Upper lobe of right lung (tissue), 1 donor: ENCODE measurements around the gene RABGEF1. TPM values are rescaled to one million over a fixed set of nuclear protein-coding genes. Genes with fewer than 3 reads are reported as not detected.
A peak's percentile ranks its signal among the peaks of the same experiment; 100 is the strongest.
"Not testable (repeated sequence)": the region's sequence is repeated elsewhere in the genome, so short reads cannot be mapped to it uniquely, and the experiment has no call there.

ENCODE experiments used
- ATAC-seq: fragments of 200-7000 bp; cut with Tn5 transposase; one replicate; pipeline ENCODE4 v1.9.1; 2020; ENCODE audit warnings: mild to moderate bottlenecking, moderate library complexity
- DNase-seq: peaks from one replicate; pipeline ENCODE4 v3.0.0-alpha.2; 2020
- H3K27ac ChIP-seq: fragments of 200-600 bp; one replicate; pipeline ENCODE4 v1.8.0; 2022
- H3K27me3 ChIP-seq: fragments of 200-600 bp; one replicate; pipeline ENCODE4 v1.8.0; 2022; ENCODE audit warnings: mild to moderate bottlenecking
- H3K36me3 ChIP-seq: fragments of 200-600 bp; one replicate; pipeline ENCODE4 v1.8.0; 2022
- H3K4me1 ChIP-seq: fragments of 200-600 bp; one replicate; pipeline ENCODE4 v1.8.0; 2022
- H3K4me3 ChIP-seq: fragments of 200-600 bp; one replicate; pipeline ENCODE4 v1.8.0; 2022; ENCODE audit warnings: mild to moderate bottlenecking
- H3K9me3 ChIP-seq: fragments of 200-600 bp; one replicate; pipeline ENCODE4 v1.8.0; 2022
- intact Hi-C: fragments of 100-400 bp; cut with DNase I; formaldehyde crosslinking; loops from one replicate; pipeline ENCODE4 v1.11.0; 2022
- total RNA-seq: library from RNA; stranded (reverse); fragmentation: NEBNext Ultra II Directional; extraction: Animal tissue kit (Norgen Biotek cat#: 25700); gene quantifications from one replicate; pipeline ENCODE4 v1.2.1, GENCODE V29; 2021
- TF ChIP-seq, protein P1 (sequence below): fragments of 200-600 bp; IDR thresholded peaks from one replicate; pipeline ENCODE4 v1.8.0; 2022; ENCODE audit warnings: antibody characterized with exemption
- donor health status: DM: no; HTN: yes; CAD: no; lungs with severe emphysema.

The RABGEF1 gene
- total RNA-seq, 1 donor from 2014 or later = 23.1 TPM

DNA sequence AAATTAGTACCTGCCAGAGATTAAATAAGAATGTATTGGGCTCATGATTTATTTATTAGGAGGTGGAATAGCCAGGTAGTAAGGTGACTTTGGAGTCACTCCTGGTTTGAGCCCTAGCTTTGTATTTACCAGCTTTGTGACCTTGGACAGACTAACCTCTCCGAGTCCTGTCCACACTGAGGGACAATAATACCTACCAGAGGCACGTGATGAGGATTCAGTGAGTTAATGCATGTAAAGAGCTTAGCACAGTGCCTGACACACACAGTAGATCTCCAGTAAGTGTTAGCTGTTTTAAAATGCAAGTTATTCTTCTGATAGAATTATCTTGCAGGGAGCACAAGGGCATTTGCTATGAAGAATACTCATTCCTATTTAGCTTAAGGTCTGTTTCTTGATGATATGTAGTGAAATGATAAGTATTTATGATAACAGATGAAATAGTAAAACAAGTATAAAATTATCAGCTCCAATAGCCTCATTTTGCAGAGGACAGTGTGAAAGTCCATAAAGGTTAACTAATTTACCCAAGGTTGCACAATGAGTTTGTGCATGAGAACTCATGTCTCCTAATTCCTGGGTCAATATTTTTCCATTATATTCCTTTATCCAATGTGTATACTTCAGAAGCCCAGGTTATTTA is 36.4 kb downstream of the RABGEF1 start:
- Histone ChIP-seq H3K27me3 (no peaks in the 10 kb centered on the region), H3K4me1 (no peaks in the 10 kb centered on the region), H3K36me3 (peaks cover 73% of the 10 kb centered on the region), H3K27ac (no peak overlapping the region), H3K4me3 (no peak overlapping the region), H3K9me3 (no peaks in the 10 kb centered on the region)
- DNase-seq (no peak), ATAC-seq (no peak)
- TF ChIP-seq, protein P1, sequence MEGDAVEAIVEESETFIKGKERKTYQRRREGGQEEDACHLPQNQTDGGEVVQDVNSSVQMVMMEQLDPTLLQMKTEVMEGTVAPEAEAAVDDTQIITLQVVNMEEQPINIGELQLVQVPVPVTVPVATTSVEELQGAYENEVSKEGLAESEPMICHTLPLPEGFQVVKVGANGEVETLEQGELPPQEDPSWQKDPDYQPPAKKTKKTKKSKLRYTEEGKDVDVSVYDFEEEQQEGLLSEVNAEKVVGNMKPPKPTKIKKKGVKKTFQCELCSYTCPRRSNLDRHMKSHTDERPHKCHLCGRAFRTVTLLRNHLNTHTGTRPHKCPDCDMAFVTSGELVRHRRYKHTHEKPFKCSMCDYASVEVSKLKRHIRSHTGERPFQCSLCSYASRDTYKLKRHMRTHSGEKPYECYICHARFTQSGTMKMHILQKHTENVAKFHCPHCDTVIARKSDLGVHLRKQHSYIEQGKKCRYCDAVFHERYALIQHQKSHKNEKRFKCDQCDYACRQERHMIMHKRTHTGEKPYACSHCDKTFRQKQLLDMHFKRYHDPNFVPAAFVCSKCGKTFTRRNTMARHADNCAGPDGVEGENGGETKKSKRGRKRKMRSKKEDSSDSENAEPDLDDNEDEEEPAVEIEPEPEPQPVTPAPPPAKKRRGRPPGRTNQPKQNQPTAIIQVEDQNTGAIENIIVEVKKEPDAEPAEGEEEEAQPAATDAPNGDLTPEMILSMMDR = no peak
- intact Hi-C loops = no loop called here

DNA sequence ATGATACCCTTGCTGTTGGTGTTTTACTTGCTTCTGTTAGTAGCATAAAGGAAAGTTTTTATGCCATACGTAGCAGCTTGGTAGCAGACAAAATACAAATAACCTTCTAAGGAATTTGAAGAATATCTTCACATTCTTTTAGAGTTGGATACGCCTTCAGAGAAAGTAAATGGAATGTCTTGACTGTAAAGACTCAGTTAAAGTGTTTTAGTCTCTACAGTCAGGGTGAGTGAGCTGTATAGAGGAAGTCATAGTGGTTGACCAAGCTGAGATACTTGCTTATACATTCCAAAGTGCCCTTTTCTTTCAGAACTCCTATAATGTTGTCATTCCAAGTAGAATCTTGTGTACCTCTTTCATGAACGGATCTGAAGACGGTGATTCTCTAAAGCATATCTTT is 37.7 kb downstream of the RABGEF1 start:
- TF ChIP-seq, protein P1 = no peak
- Histone ChIP-seq H3K4me1 (peaks cover 4% of the 10 kb centered on the region), H3K9me3 (no peaks in the 10 kb centered on the region), H3K4me3 (no peak overlapping the region), H3K36me3 (peaks cover 73% of the 10 kb centered on the region), H3K27ac (no peak overlapping the region), H3K27me3 (no peaks in the 10 kb centered on the region)
- intact Hi-C loops = no loop called here
- DNase-seq (no peak), ATAC-seq (peak; percentile 31)

DNA sequence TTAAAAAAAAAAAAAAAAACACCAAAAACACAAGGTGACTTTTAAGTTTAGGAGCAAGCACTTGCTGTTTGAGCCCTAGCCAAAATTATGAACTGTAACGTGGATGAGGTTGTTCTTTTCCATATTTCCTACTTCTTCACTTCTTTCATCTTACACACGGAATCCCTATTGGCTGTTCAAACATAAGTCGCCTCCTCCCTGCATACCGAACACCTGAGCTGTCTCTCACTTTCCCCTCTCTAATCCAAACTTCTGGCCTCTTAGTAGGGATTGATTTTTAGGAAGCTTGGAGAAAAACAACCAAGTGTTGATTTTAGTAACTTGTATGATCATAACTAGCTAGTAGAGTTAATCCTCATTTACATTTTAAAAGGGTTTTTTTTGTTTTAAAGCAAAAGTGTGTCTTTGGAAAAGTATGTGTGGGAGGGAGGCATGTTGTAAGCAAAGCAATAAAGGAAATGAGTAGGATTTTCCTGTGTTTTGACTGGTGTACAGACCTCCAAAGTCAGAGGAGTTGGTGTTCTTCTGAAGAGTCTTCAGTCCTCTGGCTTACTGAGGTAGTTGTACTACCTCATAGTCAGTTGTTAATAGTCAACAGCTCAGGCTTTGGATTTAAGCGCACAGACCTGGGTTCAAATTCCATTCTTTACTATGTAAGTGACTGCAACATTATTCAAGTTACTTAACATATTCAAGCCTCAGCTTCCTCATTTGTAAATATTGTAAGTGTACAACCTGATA is 39.3 kb downstream of the RABGEF1 start:
- ATAC-seq (peak; percentile 58), DNase-seq (no peak)
- no peaks in the 10 kb centered on the region for H3K27me3 ChIP-seq
- no peak overlapping the region for H3K27ac ChIP-seq
- H3K9me3 ChIP-seq = no peaks in the 10 kb centered on the region
- H3K36me3 ChIP-seq = peaks cover 64% of the 10 kb centered on the region
- TF ChIP-seq, protein P1 = no peak
- H3K4me3 ChIP-seq = no peak overlapping the region
- intact Hi-C loops = no loop called here
- peaks cover 4% of the 10 kb centered on the region for H3K4me1 ChIP-seq

DNA sequence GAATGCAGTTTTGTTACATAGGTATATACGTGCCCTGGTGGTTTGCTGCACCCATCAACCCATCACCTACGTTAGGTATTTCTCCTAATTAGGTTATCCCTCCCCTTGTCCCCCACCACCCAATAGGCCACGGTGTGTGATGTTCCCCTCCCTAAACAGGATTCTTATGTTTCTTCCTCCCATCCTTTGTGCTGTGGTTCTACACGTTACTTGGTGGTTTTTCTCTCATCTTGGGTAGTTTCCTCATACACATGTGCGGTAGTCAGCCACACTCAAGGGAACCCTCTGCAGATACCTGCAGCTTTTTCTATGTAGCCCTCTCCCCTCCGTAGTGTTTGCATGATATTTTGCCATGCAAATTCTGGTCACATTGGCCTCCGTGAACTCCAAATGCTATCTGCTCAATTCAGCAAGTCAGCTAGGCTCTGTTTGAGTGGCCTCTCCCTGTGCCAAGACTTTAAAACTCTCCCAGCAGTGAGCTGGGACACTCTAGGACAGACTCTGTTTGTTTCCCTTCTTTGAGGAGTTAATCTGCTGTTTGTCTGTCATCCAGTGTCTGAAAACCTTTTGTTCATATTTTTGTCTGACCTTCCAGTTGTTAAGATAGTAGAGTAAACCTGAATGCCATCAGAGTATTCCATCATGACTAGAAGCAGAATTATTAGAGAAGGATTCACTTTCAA is 41.0 kb downstream of the RABGEF1 start:
- ATAC-seq (no peak), DNase-seq (no peak)
- TF ChIP-seq, protein P1 = no peak
- Histone ChIP-seq H3K36me3 (peaks cover 62% of the 10 kb centered on the region), H3K27me3 (no peaks in the 10 kb centered on the region), H3K27ac (no peak overlapping the region), H3K9me3 (no peaks in the 10 kb centered on the region), H3K4me1 (peaks cover 4% of the 10 kb centered on the region), H3K4me3 (no peak overlapping the region)
- intact Hi-C loops = no loop called here

DNA sequence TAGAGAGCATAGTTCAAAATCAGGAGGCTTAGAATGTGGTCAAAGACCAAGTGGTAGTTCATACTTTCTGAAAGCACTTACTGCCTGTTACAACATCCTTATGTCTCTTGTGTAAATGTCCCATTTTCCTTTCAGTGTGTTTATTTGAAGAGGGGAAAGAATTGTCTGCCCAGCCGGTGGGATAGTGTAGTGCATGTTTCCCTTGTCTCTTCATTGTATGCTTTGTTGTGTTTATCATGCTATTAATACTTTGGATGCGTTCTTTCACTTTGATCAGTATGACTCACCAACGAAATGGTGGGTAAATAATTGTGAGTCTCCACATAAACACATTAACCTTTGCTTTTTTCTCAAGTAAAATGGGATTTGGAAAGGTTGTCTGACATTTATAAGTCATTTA is 42.3 kb downstream of the RABGEF1 start:
- DNase-seq, intact Hi-C loops: not testable (repeated sequence)

DNA sequence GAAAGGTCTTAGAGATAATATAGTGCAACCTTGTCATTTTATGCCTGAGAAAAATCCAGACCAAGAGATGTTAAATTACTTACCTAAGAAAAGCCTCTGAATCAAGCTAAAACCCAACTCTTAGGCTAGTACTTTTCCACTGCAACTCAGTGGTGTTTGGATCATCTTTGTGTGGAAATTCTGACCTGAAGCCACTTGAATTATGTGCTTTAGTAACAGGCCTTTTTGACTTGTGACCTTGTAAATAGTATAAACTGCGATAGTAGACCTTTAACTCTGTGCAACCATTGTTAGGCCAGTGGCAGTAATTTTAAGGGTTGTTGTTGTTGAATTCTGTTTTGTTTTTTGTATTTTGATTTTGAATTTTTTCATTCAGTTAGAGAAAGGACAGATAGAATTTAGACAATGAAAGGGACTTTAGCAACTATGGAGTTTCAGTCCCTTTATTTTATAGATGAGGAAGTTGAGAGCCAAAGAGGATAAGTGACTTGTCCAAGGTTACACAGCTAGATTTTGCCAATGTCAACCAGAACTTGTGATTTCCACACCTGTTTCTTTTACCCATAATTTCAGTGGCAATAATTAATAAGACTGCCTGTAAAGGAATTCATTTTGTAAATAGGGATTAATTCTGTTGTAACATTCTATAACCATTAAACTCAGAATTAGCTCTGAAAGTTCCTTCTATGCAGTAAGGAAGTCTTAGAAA is 43.5 kb downstream of the RABGEF1 start:
- intact Hi-C loops, H3K27ac ChIP-seq, H3K9me3 ChIP-seq: not testable (repeated sequence)

More for the DNA sequence above, 42.3 kb downstream of the RABGEF1 start:
- H3K4me3 ChIP-seq, H3K27me3 ChIP-seq, H3K4me1 ChIP-seq, H3K9me3 ChIP-seq, H3K27ac ChIP-seq: not testable (repeated sequence)
- peak; percentile 63 for ATAC-seq
- H3K36me3 ChIP-seq = peaks cover 60% of the 10 kb centered on the region

More for the DNA sequence above, 43.5 kb downstream of the RABGEF1 start:
- DNase-seq, H3K4me3 ChIP-seq, ATAC-seq, H3K4me1 ChIP-seq, H3K27me3 ChIP-seq: not testable (repeated sequence)
- H3K36me3 ChIP-seq = peaks cover 60% of the 10 kb centered on the region
